NCI-H1048 (cell line): ENCODE measurements around the gene SCN2B.

ENCODE experiments used
- DNase-seq: peaks from one replicate; lab custom pipeline; 2025; lab: John Stamatoyannopoulos, UW

The SCN2B gene

GRCh38 chr11:118175993-118176777 lies at the start of gene SCN2B:
Gene SCN2B, minus strand, starts transcription at chr11:118176639. Its CDS starts 208 bp downstream, at chr11:118176431.
- no peak for DNase-seq

DNA sequence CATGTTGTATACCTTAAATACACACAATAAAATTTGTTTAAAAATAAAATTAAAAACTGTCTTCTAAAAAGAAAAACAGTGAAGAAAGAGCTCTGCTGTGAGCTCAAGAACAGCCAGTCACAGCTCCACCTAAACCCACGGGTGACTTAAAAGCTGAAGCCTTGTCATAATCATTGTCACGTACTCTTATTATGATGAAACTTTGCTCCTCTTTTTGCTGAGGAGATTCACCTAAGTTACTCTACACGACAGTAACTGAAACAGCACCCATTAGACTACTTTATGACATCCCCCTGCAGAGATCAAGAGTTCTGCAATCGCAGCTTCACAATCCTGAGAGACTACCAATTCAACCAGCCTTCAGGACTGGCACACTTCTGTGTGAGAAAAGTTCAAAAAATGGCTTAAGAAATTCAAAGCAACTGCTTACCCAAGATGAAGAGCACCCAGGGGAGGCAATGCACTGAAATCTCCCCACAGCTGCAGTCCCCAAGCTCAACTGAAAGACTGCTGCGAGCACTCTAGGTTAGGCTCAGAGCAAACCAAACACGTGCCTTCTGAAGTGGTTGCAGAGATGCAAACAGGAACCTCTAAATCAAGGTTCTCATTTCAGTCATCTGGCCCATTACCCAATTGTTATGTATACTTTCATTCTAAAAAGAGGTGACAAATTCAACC lies 48.2 kb upstream of the SCN2B start, which contains the start of gene JAML:
JAML (minus strand) TSS at position 501 of the 678 bp plus-strand sequence. CDS start 10,145 bp downstream, outside the sequence.
- no peak for DNase-seq

- DNase-seq: no peak
These were observed 47.6 kb upstream of the SCN2B start for GRCh38 chr11:118223992-118224391.

DNA sequence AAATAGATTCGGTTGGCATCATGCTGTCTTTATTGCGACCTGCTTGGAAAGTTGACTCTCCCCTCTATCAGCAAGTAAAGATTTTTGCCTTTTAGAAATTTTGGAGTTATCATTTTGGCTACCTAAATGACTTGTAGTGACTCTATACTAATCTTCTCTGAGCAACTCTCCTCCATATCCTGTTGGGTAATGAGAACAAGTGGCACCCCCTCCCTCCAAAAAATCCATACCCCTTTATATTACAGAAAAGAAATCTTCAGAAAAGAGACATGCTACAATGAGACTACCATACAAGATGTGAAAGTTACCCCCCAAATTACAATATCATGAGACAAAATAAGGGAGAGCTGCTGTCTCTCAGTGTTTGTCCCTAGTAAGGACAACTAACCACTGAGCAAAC lies 47.1 kb upstream of the SCN2B start:
- no peak for DNase-seq

DNA sequence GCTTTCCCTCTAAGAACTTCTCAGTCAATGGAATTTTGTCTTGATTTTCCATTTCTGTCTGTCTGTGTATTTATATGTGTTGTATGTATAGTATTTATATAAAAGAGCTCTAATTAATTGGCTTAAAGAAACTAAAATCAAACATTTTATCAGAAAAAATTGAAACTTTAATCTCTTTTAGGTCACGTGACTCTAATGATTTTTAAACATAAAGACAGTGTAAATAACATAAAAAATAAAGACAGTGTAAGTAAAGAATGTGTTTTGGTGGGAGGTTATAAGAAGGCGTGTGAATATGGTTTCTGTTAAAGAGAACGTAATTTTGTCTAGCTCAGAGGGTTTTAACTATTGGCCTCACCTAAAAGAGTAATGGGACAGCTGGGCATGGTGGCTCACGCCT lies 46.0 kb upstream of the SCN2B start:
- no peak for DNase-seq

GRCh38 chr11:118221419-118221818 lies 45.0 kb upstream of the SCN2B start:
- DNase-seq: no peak

DNA sequence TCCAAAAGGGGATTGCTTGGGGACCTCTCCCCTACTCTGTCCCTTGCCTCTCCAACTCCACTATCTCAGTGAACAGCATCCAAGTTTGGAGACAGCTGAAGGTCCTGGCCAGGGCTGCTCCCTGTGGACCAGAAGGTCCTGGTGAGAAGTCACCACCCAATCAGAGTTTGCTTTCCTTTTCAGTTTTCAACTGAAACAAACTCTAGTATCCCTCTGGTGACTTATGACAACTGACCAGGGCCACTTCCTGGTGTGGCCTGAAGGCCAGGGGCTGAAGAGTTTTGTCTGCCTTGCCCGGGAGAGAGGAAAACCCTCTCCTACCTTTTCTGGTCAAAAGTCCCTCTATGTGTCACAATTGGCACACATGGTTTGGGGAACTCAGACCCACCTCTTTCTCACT lies 43.3 kb upstream of the SCN2B start:
- no peak for DNase-seq

DNA sequence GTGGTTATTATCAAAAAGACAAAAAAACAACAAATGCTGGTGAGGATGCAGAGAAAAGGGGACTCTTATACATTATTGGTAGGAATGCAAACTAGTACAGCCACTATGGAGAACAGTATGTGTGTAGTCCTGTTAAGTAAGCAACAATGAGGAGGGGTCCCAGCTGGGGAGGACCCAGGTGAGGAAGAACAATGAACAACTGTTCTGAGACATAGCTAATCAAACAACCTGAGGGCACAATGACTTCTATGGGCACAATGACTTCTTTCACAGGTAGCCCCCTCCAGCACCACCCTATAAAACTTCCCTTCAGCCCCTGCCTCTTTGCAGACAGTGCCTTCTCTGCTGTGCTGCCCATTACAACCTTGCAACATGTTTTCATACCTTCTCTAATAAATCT lies 42.8 kb upstream of the SCN2B start:
- no peak for DNase-seq

GRCh38 chr11:118217575-118217974 lies 41.1 kb upstream of the SCN2B start:
- DNase-seq: no peak

- no peak for DNase-seq
These were observed 40.4 kb upstream of the SCN2B start for GRCh38 chr11:118216621-118217481.

DNA sequence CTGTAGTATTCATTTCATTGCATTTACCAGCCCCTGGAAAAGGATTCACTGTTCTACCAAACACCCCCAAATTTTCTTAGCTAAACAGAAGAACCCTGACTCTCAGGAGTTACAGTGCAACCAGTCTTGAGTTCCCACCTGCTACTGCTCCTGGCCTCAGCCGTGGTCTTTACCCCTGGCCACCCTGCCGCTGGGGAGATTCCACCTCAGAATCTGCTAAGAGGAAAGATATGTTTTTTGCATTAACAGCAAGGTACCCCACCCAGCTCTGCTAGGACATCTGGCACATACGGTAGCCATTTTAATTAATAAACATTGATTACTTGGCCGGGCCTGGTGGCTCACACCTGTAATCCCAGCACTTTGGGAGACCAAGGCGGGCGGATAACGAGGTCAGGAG lies 39.3 kb upstream of the SCN2B start:
- no peak for DNase-seq

DNA sequence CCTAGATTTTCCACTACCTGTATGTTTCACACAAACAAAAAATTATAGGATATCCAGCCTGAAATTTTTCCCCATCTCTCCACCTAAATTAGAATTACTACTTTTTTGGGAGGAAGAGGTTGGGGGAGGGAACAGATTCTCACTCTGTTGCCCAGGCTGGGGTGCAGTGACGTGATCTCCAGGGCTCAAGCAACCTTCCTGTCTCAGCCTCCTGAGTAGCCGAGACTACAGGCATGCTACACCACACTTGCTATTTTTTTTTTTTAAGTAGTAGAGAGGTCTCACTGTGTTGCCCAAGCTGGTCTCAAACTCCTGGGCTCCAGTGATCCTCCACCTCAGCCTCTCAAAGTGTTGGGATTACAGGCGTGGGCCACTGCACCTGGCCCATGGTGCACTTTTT lies 38.8 kb upstream of the SCN2B start:
- DNase-seq: no peak

DNA sequence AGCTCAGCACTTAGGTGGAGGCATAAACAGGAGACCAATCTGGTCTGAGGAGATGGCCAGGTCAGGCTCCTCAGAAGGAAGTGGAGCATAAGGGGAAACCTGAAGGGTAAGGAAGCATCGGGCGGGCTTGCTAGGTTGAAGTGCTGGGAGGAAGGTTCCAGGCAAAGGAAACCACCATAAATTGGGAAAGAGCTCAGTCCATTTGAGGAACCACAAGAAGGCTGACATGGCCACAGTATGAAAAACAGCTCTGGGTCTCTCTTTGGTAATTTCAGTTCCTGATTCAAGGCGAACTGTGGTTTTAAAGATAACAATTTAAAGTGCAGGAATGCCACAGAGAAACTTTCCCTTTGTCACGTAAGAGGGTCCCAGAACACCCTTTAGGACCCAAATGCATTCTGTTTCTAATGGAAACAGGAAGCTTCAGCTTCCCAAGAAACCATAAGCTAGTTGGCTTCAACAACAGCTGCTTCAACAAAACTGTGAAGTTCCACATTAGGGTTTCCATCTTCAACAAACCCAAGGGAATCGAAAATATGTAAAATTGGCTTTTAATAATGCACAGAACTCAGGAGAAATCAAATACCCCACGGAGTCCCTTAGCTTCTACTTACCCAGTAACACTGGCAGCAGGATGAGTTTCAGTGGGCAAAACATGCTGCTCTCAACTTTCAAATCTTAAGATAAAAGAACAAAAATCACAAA lies 37.9 kb upstream of the SCN2B start:
- DNase-seq: no peak

- DNase-seq: no peak
These were observed 37.3 kb upstream of the SCN2B start for GRCh38 chr11:118213781-118214180.

GRCh38 chr11:118213201-118213600 lies 36.8 kb upstream of the SCN2B start:
- DNase-seq: no peak

DNA sequence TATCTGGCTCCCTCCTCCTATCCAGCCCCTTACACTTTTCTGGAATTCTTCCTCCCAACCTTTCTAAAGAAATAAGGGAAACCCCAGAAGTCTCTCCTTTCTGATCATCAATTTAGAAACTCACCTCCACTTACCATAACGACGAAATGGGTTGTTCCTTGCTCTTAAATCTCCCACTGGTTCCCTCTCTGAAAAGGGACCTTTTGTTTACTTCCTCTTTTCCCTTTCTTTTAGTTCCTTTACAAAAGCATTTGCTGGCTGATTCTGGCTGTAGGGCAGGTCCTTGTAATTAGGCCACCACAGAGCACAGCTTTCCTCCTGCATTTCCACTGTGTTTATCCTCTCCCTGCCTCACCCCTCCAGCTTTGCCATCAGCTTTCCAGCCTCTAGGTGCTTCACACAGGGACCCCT lies 36.3 kb upstream of the SCN2B start:
- no peak for DNase-seq

DNA sequence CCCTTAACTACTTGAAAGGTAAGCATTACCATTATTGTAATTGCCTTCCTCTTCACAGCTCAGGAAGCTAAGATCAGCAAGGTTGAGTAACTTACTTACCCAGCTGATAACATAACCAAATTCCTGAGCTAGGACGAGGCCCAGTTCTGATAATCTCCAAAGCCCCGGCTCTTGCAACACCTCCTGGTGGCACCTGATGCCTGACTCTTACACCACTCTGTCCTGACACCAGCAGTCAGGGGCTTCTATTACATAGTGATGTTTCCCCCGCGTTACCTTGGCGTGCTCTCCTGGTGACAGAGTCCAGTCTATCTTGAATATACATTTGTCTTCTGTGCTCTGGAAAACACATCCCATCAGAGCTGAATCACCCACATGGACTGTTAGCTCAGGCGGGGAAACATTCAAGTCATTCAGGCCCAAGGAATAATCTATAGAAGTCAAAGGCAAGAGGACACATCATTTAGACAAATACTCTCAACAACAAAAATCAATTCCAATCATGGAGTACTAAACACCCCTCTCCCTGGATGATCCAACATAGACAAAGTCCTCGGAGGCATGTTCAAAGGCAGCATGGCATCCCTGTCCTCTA lies 35.8 kb upstream of the SCN2B start:
- DNase-seq: no peak

GRCh38 chr11:118211006-118211405 lies 34.6 kb upstream of the SCN2B start:
- no peak for DNase-seq

DNA sequence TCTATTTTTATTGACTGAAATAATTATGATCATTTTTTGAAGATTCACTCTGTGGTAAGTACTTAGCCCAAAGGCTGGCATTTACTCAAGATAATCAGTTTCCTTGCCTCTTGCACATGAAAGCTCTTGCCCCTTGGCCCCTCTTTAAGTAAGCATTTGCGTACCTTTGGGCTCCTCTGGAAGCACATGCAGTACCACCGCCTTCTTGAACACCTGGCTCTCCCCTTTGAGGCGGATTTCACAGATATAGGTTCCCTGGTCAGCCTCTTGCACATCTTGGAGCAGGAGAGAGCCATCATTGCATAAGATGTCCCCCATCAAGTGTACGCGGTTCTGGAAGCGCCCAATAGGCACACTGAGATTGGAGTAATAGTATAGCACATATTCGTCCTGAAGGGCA lies 33.9 kb upstream of the SCN2B start:
- DNase-seq: no peak

DNA sequence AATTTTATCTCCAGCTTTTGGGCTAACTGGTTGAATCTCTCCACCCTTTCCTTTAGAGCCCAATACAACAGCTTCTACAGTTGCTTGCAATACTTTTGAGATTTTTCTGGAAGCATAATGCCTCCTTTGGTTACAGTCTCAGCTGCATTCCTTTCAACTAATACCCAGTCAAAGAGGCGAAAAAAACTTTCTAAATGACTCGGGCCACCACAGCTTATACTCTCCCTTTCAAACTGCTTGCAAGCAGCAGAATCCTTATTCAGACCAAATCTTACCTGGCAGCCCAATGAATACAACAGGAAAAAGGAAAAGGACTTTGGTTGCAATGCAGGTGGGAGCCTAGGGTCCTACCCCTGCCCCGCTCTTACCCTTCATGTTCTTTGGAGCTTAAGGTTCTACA lies 32.6 kb upstream of the SCN2B start:
- no peak for DNase-seq

DNA sequence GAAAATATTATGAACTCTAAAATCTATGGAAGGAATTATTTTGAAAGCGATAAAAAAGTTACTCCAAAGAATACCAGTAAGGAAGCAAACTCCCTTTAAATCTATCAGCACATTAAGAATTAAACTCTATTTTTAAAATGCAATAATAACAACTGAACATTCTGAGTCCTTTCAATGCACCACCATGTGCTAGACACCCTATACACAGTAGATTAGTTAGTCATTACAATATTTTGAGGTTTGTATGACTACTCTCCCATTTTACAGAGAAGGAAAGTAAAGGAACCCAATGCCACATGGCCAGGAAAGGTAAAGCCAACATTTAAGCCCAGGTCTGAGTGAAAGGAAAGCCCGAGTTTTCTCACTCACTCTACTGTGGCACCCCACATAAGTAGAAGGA lies 30.6 kb upstream of the SCN2B start:
- DNase-seq: no peak
